GM12878 (cell line): ENCODE data around the gene CACNA1E. TPM values are rescaled to one million over a fixed set of nuclear protein-coding genes. Genes with fewer than 3 reads are reported as not detected.

Source experiments
- ATAC-seq: fragments of 200-7000 bp; cut with Tn5 transposase; 3 replicates; pipeline ENCODE4 v1.9.1; 2020; ENCODE audit warnings: mild to moderate bottlenecking, moderate library complexity
- BruUV-seq: library from RNA; stranded (reverse); fragments of 400-500 nt; replicated peaks from 2 replicates; lab custom pipeline; 2021; lab: Mats Ljungman, UMichigan
- CTCF ChIA-PET: fragments of 300-600 bp; sonication (Branson Sonifier 250); formaldehyde crosslinking; extraction: SDS; loops from one replicate; lab custom pipeline; 2021; ENCODE audit warnings: inconsistent platforms; lab: Yijun Ruan, JAX
- POLR2A ChIA-PET: fragments of 350-600 bp; formaldehyde crosslinking; extraction: SDS; loops from one replicate; lab custom pipeline; 2021; ENCODE audit warnings: inconsistent platforms; lab: Charles Lee
- RAD21 ChIA-PET: fragments of 300-600 bp; sonication (Branson Sonifier 250); formaldehyde crosslinking; loops from one replicate; lab custom pipeline; 2023; ENCODE audit warnings: antibody characterized with exemption; ENCODE audit not compliant: unreplicated experiment; lab: Charles Lee
- SMC1A ChIA-PET: fragments of 300-600 bp; sonication (Branson Sonifier 250); formaldehyde crosslinking; loops from one replicate; lab custom pipeline; 2023; ENCODE audit not compliant: unreplicated experiment, uncharacterized antibody; lab: Charles Lee
- DNase-seq: peaks from one replicate; pipeline ENCODE4 v3.0.0-alpha.2; 2011; ENCODE audit warnings: low read depth, low spot score
- FAIRE-seq: peaks from 3 replicates; lab custom pipeline; 2011; peaks lifted over from hg19 to GRCh38; lab: Jason Lieb, UNC
- H2AFZ ChIP-seq: 2 replicates; pipeline ENCODE4 v1.6.0; 2011; ENCODE audit warnings: low read depth, low read length, control low read depth; ENCODE audit not compliant: control insufficient read depth
- H3K27ac ChIP-seq: 2 replicates; pipeline ENCODE4 v1.5.1; 2011; ENCODE audit warnings: control low read depth; ENCODE audit not compliant: control insufficient read depth, insufficient read depth
- H3K27me3 ChIP-seq, 2 experiments: replicated peaks in 1 of 2; 2 replicates each; pipeline versions ENCODE4 v1.6.0 to v1.6.1; 2011; ENCODE audit warnings: low read length in 1 of 2; ENCODE audit not compliant: control insufficient read depth in 2 of 2, insufficient read depth in 2 of 2
- H3K36me3 ChIP-seq, 2 experiments: 2 replicates each; pipeline ENCODE4 v1.5.1; 2011; ENCODE audit warnings: low read length in 1 of 2; ENCODE audit not compliant: control insufficient read depth in 2 of 2, insufficient read depth in 2 of 2
- H3K4me1 ChIP-seq: 2 replicates; pipeline ENCODE4 v1.6.1; 2011; ENCODE audit warnings: mild to moderate bottlenecking, low read length, moderate library complexity, mixed read lengths; ENCODE audit not compliant: control insufficient read depth, insufficient read depth
- H3K4me2 ChIP-seq: 2 replicates; pipeline ENCODE4 v1.6.0; 2011; ENCODE audit warnings: control low read depth; ENCODE audit not compliant: control insufficient read depth, insufficient read depth
- H3K4me3 ChIP-seq: fragments of 200-600 bp; sonication (generic); 2 replicates; pipeline ENCODE4 v1.5.1; 2016
- H3K79me2 ChIP-seq: 2 replicates; pipeline ENCODE4 v1.6.0; 2011; ENCODE audit warnings: low read length; ENCODE audit not compliant: control insufficient read depth, insufficient read depth
- H3K9ac ChIP-seq: 2 replicates; pipeline ENCODE4 v1.8.0; 2011; ENCODE audit warnings: low read length, control low read depth, mixed read lengths; ENCODE audit not compliant: control insufficient read depth, insufficient read depth
- H3K9me3 ChIP-seq: replicated peaks from 3 replicates; pipeline ENCODE4 v1.5.1; 2011; ENCODE audit warnings: mild to moderate bottlenecking, low read length; ENCODE audit not compliant: control insufficient read depth, insufficient read depth
- H4K20me1 ChIP-seq: 2 replicates; pipeline ENCODE4 v1.6.0; 2011; ENCODE audit not compliant: control insufficient read depth, insufficient read depth
- CREB1 ChIP-seq: IDR thresholded peaks from 2 replicates; pipeline ENCODE4 v1.6.1; 2012; ENCODE audit warnings: low read depth, mild to moderate bottlenecking, inconsistent platforms
- EP300 ChIP-seq, 2 experiments: fragments of 150-350 bp in 1 of 2; IDR thresholded peaks; 2 replicates each; pipeline ENCODE4 v1.6.1; 2011 to 2012; ENCODE audit warnings: low read depth in 2 of 2, low read length in 2 of 2, borderline replicate concordance in 1 of 2, improper control_type of control experiment in 1 of 2, inconsistent platforms in 1 of 2; ENCODE audit not compliant: control insufficient read depth in 1 of 2
- HCFC1 ChIP-seq: fragments of 150-350 bp; IDR thresholded peaks from 2 replicates; pipeline ENCODE4 v1.6.1; 2014; ENCODE audit warnings: low read length
- HDAC2 ChIP-seq: fragments of 200-600 bp; sonication (generic); IDR thresholded peaks from 2 replicates; pipeline ENCODE4 v1.6.1; 2017
- JUND ChIP-seq: IDR thresholded peaks from 2 replicates; pipeline ENCODE4 v1.6.1; 2012; ENCODE audit warnings: low read depth, mild to moderate bottlenecking, low read length, improper control_type of control experiment, moderate library complexity
- MEF2A ChIP-seq: IDR thresholded peaks from 2 replicates; pipeline ENCODE4 v1.6.1; 2011; ENCODE audit warnings: low read depth, mild to moderate bottlenecking, low read length, moderate library complexity; ENCODE audit not compliant: insufficient read depth
- NBN ChIP-seq: fragments of 450-650 bp; IDR thresholded peaks from 2 replicates; pipeline ENCODE4 v1.6.1; 2016
- RBBP5 ChIP-seq: fragments of 200-600 bp; sonication (generic); conservative IDR thresholded peaks from 2 replicates; pipeline ENCODE4 v1.6.1; 2016
- SMC3 ChIP-seq: IDR thresholded peaks from 2 replicates; pipeline ENCODE4 v1.6.1; 2011; ENCODE audit warnings: low read length, improper control_type of control experiment, borderline replicate concordance
- TCF3 ChIP-seq: IDR thresholded peaks from 2 replicates; pipeline ENCODE4 v1.6.1; 2012; ENCODE audit warnings: low read depth, mild to moderate bottlenecking, low read length, borderline replicate concordance; ENCODE audit not compliant: insufficient read depth
- ZBED1 ChIP-seq: IDR thresholded peaks from 2 replicates; pipeline ENCODE4 v1.6.1; 2016; ENCODE audit warnings: borderline replicate concordance
- ZZZ3 ChIP-seq: IDR thresholded peaks from 2 replicates; pipeline ENCODE4 v1.6.1; 2011; ENCODE audit warnings: low read depth; ENCODE audit not compliant: control insufficient read depth, insufficient read length
- in situ Hi-C: fragments of 300-500 bp; cut with MboI; formaldehyde crosslinking; loops from 9 replicates; pipeline ENCODE4 v1.14.3; 2018; ENCODE audit warnings: mixed read lengths
- intact Hi-C: fragments of 100-400 bp; cut with micrococcal nuclease; formaldehyde crosslinking; loops from one replicate; pipeline ENCODE4 v1.14.2; 2022; ENCODE audit not compliant: unreplicated experiment
- polyA plus RNA-seq, 11 experiments: library from polyadenylated mRNA; depleted of rRNA in 4 of 11; unstranded in 6 of 11; stranded (reverse) in 5 of 11; fragments of >200 nt; fragmentation: Nextera tagmentation in 4 of 11; fragmentation: Illumina TruSeq in 1 of 11; extraction: Ambion mirVana in 4 of 11; extraction: Trizol in 1 of 11; gene quantifications; 1 replicate in 1 of 11; 2 replicates in 10 of 11; pipeline versions ENCODE4 v1.2.1 to v1.2.3, GENCODE V29; 2011 to 2016; ENCODE audit warnings: inconsistent platforms in 2 of 11, missing spikeins in 2 of 11, low read depth in 1 of 11
- total RNA-seq, 4 experiments: library from RNA; depleted of rRNA in 3 of 4; stranded (reverse); fragments of >200 nt in 3 of 4; fragmentation: Illumina TruSeq in 1 of 4; extraction: Trizol in 1 of 4; gene quantifications; 2 replicates each; pipeline versions ENCODE4 v1.2.1 to v1.2.3, GENCODE V29; 2013 to 2021
- TF ChIP-seq, protein P1 (sequence below): fragments of 450-650 bp; IDR thresholded peaks from 2 replicates; pipeline ENCODE4 v1.6.1; 2017; ENCODE audit warnings: antibody characterized with exemption, mild to moderate bottlenecking, moderate library complexity
- TF ChIP-seq, protein P2 (sequence below): fragments of 150-350 bp; IDR thresholded peaks from 2 replicates; pipeline ENCODE4 v1.6.1; 2016; ENCODE audit warnings: low read depth, low read length
- TF ChIP-seq, protein P3 (sequence below): fragments of 450-650 bp; IDR thresholded peaks from 2 replicates; pipeline ENCODE4 v1.6.1; 2016; ENCODE audit warnings: mild to moderate bottlenecking, moderate library complexity, borderline replicate concordance

Gene CACNA1E
- total and polyA plus RNA-seq, 10 of the 15 experiments (the other 5 are each of a cell fraction or from before 2014, with no cell fraction given) = 0.57 to 22.0 (median 8.5) TPM

DNA sequence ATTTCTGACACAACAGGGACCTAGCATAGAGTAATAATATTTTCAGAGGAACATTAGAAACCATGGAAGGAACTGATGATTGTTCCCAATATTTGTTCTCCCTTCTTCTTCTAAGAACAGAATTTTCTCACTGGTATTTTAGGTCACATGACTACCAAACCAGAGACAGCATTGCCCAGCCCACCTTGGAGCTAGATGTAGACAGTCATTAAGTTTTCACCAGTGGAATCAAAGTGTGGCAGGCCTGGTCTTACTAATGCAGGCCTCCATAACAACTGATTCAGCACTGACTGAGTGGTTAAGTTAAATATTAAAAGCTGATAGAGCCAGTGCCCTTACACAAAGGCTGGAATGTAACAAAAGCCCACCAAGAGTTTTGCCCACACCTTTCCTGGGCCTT is 333.8 kb downstream of the CACNA1E start:
- Histone ChIP-seq H3K79me2 (no peaks in the 10 kb centered on the region), H4K20me1 (no peaks in the 10 kb centered on the region), H3K27ac (no peak overlapping the region), H3K4me1 (no peaks in the 10 kb centered on the region), H3K4me2 (no peak overlapping the region), H3K9me3 (no peaks in the 10 kb centered on the region), H3K36me3 (no peaks in the 10 kb centered on the region), H3K4me3 (no peak overlapping the region), H2AFZ (no peak overlapping the region), H3K9ac (no peak overlapping the region), H3K27me3 (no peaks in the 10 kb centered on the region)
- DNase-seq = no peak
- intact Hi-C loops = no loop called here
- no peak for FAIRE-seq
- ChIA-PET SMC1A (interaction anchor here (1.4 to 1.7 kb wide), 2 partner anchors 10 to 338 kb away, joined by 4 read pairs; no protein-coding TSS in a partner anchor), POLR2A (no interaction called here), CTCF (interaction anchor here (0.8 to 1.3 kb wide), 2 partner anchors 8 to 237 kb away, joined by 3 to 4 read pairs; no protein-coding TSS in a partner anchor), RAD21 (no interaction called here)
- no peak for ATAC-seq
- in situ Hi-C loops = no loop called here
- no TSS peak for BruUV-seq
- TF ChIP-seq EP300 (IDR thresholded peaks at IDR 0.05; ENCODE audit: borderline replicate concordance in 1 of 2, control insufficient read depth in 1 of 2, low read depth in 2 of 2, low read length in 2 of 2) = no peak
- TF ChIP-seq MEF2A = no peak
- TF ChIP-seq HCFC1 = no peak
- no peak for TF ChIP-seq RBBP5
- TF ChIP-seq JUND = no peak
- no peak for TF ChIP-seq TCF3
- TF ChIP-seq, protein P1, sequence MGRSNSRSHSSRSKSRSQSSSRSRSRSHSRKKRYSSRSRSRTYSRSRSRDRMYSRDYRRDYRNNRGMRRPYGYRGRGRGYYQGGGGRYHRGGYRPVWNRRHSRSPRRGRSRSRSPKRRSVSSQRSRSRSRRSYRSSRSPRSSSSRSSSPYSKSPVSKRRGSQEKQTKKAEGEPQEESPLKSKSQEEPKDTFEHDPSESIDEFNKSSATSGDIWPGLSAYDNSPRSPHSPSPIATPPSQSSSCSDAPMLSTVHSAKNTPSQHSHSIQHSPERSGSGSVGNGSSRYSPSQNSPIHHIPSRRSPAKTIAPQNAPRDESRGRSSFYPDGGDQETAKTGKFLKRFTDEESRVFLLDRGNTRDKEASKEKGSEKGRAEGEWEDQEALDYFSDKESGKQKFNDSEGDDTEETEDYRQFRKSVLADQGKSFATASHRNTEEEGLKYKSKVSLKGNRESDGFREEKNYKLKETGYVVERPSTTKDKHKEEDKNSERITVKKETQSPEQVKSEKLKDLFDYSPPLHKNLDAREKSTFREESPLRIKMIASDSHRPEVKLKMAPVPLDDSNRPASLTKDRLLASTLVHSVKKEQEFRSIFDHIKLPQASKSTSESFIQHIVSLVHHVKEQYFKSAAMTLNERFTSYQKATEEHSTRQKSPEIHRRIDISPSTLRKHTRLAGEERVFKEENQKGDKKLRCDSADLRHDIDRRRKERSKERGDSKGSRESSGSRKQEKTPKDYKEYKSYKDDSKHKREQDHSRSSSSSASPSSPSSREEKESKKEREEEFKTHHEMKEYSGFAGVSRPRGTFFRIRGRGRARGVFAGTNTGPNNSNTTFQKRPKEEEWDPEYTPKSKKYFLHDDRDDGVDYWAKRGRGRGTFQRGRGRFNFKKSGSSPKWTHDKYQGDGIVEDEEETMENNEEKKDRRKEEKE = no peak
- TF ChIP-seq, protein P2, sequence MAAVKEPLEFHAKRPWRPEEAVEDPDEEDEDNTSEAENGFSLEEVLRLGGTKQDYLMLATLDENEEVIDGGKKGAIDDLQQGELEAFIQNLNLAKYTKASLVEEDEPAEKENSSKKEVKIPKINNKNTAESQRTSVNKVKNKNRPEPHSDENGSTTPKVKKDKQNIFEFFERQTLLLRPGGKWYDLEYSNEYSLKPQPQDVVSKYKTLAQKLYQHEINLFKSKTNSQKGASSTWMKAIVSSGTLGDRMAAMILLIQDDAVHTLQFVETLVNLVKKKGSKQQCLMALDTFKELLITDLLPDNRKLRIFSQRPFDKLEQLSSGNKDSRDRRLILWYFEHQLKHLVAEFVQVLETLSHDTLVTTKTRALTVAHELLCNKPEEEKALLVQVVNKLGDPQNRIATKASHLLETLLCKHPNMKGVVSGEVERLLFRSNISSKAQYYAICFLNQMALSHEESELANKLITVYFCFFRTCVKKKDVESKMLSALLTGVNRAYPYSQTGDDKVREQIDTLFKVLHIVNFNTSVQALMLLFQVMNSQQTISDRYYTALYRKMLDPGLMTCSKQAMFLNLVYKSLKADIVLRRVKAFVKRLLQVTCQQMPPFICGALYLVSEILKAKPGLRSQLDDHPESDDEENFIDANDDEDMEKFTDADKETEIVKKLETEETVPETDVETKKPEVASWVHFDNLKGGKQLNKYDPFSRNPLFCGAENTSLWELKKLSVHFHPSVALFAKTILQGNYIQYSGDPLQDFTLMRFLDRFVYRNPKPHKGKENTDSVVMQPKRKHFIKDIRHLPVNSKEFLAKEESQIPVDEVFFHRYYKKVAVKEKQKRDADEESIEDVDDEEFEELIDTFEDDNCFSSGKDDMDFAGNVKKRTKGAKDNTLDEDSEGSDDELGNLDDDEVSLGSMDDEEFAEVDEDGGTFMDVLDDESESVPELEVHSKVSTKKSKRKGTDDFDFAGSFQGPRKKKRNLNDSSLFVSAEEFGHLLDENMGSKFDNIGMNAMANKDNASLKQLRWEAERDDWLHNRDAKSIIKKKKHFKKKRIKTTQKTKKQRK = no peak
- TF ChIP-seq NBN = no peak
- no peak for TF ChIP-seq CREB1
- no peak for TF ChIP-seq SMC3
- no peak for TF ChIP-seq ZBED1
- no peak for TF ChIP-seq HDAC2
- TF ChIP-seq, protein P3, sequence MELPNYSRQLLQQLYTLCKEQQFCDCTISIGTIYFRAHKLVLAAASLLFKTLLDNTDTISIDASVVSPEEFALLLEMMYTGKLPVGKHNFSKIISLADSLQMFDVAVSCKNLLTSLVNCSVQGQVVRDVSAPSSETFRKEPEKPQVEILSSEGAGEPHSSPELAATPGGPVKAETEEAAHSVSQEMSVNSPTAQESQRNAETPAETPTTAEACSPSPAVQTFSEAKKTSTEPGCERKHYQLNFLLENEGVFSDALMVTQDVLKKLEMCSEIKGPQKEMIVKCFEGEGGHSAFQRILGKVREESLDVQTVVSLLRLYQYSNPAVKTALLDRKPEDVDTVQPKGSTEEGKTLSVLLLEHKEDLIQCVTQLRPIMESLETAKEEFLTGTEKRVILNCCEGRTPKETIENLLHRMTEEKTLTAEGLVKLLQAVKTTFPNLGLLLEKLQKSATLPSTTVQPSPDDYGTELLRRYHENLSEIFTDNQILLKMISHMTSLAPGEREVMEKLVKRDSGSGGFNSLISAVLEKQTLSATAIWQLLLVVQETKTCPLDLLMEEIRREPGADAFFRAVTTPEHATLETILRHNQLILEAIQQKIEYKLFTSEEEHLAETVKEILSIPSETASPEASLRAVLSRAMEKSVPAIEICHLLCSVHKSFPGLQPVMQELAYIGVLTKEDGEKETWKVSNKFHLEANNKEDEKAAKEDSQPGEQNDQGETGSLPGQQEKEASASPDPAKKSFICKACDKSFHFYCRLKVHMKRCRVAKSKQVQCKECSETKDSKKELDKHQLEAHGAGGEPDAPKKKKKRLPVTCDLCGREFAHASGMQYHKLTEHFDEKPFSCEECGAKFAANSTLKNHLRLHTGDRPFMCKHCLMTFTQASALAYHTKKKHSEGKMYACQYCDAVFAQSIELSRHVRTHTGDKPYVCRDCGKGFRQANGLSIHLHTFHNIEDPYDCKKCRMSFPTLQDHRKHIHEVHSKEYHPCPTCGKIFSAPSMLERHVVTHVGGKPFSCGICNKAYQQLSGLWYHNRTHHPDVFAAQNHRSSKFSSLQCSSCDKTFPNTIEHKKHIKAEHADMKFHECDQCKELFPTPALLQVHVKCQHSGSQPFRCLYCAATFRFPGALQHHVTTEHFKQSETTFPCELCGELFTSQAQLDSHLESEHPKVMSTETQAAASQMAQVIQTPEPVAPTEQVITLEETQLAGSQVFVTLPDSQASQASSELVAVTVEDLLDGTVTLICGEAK = no peak
- TF ChIP-seq ZZZ3 = no peak
